GM19240 (cell line): ENCODE results near the gene TDRD6.
A peak's percentile ranks its signal among the peaks of the same experiment; 100 is the strongest.
"Not testable (repeated sequence)": the region's sequence is repeated elsewhere in the genome, so short reads cannot be mapped to it uniquely, and the experiment has no call there.

Experiments
- DNase-seq: peaks from one replicate; pipeline ENCODE4 v3.0.0; 2011; ENCODE audit warnings: low spot score; ENCODE audit not compliant: insufficient read length

Gene TDRD6

GRCh38 chr6:46687619-46688097 lies at the start of gene TDRD6:
TSS of gene TDRD6 (plus strand) at chr6:46687885. CDS start at chr6:46688129, 244 bp downstream.
- no peak for DNase-seq

- no peak for DNase-seq
These were observed 49.8 kb upstream of the TDRD6 start for GRCh38 chr6:46637933-46638332.

- no peak for DNase-seq
These were observed 49.0 kb upstream of the TDRD6 start for GRCh38 chr6:46638650-46639049.

- DNase-seq = no peak
These were observed 44.5 kb upstream of the TDRD6 start for GRCh38 chr6:46642928-46643751.

GRCh38 chr6:46645265-46645664 lies 42.4 kb upstream of the TDRD6 start:
- DNase-seq = no peak

GRCh38 chr6:46648108-46648507 lies 39.6 kb upstream of the TDRD6 start:
- DNase-seq = not testable (repeated sequence)

- no peak for DNase-seq
These were observed 38.7 kb upstream of the TDRD6 start for GRCh38 chr6:46648869-46649492.

- DNase-seq = no peak
These were observed 36.7 kb upstream of the TDRD6 start for GRCh38 chr6:46651006-46651405.

- no peak for DNase-seq
These were observed 35.9 kb upstream of the TDRD6 start for GRCh38 chr6:46651816-46652215.

GRCh38 chr6:46652232-46652602 lies 35.5 kb upstream of the TDRD6 start:
- DNase-seq = no peak

- peak; percentile 72 for DNase-seq
These were observed 34.9 kb upstream of the TDRD6 start, which contains the start of the genes CYP39A1 and SLC25A27 for GRCh38 chr6:46652603-46653438. TSS of gene CYP39A1 (minus strand) at chr6:46652818. CDS start at chr6:46652582, 236 bp downstream. TSS of gene SLC25A27 (plus strand) at chr6:46652975. CDS start at chr6:46653193, 218 bp downstream.

GRCh38 chr6:46653439-46654195 lies 34.1 kb upstream of the TDRD6 start:
- no peak for DNase-seq

- no peak for DNase-seq
These were observed 31.9 kb upstream of the TDRD6 start for GRCh38 chr6:46655803-46656202.

GRCh38 chr6:46657642-46658041 lies 30.0 kb upstream of the TDRD6 start:
- no peak for DNase-seq

- no peak for DNase-seq
These were observed 26.2 kb upstream of the TDRD6 start for GRCh38 chr6:46661483-46661882.

- no peak for DNase-seq
These were observed 20.3 kb upstream of the TDRD6 start for GRCh38 chr6:46667377-46667776.

GRCh38 chr6:46674410-46674809 lies 13.3 kb upstream of the TDRD6 start:
- DNase-seq = no peak

GRCh38 chr6:46676604-46677313 lies 10.9 kb upstream of the TDRD6 start:
- no peak for DNase-seq

GRCh38 chr6:46677314-46677654 lies 10.4 kb upstream of the TDRD6 start:
- no peak for DNase-seq

- DNase-seq = no peak
These were observed 2.9 kb upstream of the TDRD6 start for GRCh38 chr6:46684771-46685170.
